ENCODE measurements around the gene REXO5.

The REXO5 gene

DNA sequence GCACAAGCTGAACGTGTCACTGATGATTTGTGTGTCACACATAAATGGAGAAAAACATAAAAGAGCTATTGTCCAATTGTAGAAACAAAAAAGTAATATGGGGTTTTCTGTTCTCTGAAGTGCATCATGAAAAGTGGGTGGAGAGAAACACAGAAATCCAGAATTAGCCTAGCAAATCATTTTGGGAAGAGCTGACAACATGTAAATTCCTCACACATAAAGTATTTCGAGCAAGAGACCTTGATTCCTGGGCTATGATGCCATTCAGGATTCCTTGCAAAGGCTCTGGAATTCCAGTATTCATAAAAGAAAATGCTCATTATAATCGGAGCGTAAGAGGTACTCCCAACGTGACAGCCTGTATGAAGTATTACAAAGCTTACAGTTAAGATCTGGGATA lies 92.7 kb downstream of the REXO5 start:
- TF ChIP-seq, protein P1, sequence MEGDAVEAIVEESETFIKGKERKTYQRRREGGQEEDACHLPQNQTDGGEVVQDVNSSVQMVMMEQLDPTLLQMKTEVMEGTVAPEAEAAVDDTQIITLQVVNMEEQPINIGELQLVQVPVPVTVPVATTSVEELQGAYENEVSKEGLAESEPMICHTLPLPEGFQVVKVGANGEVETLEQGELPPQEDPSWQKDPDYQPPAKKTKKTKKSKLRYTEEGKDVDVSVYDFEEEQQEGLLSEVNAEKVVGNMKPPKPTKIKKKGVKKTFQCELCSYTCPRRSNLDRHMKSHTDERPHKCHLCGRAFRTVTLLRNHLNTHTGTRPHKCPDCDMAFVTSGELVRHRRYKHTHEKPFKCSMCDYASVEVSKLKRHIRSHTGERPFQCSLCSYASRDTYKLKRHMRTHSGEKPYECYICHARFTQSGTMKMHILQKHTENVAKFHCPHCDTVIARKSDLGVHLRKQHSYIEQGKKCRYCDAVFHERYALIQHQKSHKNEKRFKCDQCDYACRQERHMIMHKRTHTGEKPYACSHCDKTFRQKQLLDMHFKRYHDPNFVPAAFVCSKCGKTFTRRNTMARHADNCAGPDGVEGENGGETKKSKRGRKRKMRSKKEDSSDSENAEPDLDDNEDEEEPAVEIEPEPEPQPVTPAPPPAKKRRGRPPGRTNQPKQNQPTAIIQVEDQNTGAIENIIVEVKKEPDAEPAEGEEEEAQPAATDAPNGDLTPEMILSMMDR (IDR thresholded peaks at IDR 0.05): no peak
- Mint-ChIP-seq H3K4me3 (peak overlapping the region; percentile 90), H3K9me3 (no peaks in the 10 kb centered on the region), H3K36me3 (ENCODE audit: low read depth) (peaks cover 35% of the 10 kb centered on the region), H3K27ac (no peak overlapping the region), H3K27me3 (ENCODE audit: low read depth, poor library complexity) (peaks cover 3% of the 10 kb centered on the region), H3K4me1 (peaks cover 59% of the 10 kb centered on the region)
- DNase-seq: no peak

All from nephron progenitor cell (in vitro differentiated cells).